ENCODE data around the gene SLC5A9.

The SLC5A9 gene

DNA sequence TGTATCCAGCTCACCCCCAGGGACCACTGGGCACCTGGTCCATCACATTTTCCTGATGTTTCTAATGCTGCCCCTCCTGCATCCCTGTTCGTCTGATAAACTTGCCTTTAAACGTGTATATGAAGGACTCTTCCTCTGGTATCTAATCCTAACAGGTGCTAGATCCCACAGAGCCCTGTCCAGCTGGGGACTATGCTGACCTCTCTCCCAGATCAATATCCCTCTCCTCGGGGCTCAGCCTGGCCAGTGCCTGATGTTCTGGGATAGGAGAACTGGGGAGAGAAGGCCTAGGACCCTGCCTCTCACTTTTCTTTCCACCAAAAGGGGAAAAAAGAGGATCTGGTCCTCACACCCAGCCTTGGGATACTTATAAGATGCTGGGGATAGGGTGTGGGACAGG lies 1.4 kb upstream of the SLC5A9 start:
- no peak for TF ChIP-seq ZFX (IDR thresholded peaks at IDR 0.05)
- TF ChIP-seq, protein P1, sequence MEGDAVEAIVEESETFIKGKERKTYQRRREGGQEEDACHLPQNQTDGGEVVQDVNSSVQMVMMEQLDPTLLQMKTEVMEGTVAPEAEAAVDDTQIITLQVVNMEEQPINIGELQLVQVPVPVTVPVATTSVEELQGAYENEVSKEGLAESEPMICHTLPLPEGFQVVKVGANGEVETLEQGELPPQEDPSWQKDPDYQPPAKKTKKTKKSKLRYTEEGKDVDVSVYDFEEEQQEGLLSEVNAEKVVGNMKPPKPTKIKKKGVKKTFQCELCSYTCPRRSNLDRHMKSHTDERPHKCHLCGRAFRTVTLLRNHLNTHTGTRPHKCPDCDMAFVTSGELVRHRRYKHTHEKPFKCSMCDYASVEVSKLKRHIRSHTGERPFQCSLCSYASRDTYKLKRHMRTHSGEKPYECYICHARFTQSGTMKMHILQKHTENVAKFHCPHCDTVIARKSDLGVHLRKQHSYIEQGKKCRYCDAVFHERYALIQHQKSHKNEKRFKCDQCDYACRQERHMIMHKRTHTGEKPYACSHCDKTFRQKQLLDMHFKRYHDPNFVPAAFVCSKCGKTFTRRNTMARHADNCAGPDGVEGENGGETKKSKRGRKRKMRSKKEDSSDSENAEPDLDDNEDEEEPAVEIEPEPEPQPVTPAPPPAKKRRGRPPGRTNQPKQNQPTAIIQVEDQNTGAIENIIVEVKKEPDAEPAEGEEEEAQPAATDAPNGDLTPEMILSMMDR (conservative IDR thresholded peaks at IDR 0.05) = no peak
- H3K27ac ChIP-seq = no peak overlapping the region

DNA sequence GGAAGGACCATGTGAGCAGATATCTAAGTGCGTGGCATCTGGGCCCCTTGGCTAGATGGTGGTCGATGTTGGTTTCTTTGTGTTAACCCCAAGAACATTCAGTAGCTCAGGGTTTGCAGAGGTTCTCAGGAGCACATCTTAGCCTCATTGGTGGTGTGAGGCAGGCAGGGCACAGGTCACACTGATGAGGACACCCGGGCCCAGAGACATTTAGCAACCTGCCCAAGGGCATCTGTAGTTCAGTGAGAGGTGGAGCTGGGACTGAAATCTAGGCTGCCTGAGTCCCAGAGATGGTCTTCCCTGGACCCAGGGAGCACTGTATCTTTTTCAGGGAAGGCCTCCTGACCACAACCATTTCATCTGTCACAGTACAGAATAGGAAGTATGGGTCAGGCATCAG lies 859 bp upstream of the SLC5A9 start:
- no peak overlapping the region for H3K27ac ChIP-seq
- TF ChIP-seq, protein P1 (conservative IDR thresholded peaks at IDR 0.05) = no peak
- TF ChIP-seq ZFX (IDR thresholded peaks at IDR 0.05) = no peak

DNA sequence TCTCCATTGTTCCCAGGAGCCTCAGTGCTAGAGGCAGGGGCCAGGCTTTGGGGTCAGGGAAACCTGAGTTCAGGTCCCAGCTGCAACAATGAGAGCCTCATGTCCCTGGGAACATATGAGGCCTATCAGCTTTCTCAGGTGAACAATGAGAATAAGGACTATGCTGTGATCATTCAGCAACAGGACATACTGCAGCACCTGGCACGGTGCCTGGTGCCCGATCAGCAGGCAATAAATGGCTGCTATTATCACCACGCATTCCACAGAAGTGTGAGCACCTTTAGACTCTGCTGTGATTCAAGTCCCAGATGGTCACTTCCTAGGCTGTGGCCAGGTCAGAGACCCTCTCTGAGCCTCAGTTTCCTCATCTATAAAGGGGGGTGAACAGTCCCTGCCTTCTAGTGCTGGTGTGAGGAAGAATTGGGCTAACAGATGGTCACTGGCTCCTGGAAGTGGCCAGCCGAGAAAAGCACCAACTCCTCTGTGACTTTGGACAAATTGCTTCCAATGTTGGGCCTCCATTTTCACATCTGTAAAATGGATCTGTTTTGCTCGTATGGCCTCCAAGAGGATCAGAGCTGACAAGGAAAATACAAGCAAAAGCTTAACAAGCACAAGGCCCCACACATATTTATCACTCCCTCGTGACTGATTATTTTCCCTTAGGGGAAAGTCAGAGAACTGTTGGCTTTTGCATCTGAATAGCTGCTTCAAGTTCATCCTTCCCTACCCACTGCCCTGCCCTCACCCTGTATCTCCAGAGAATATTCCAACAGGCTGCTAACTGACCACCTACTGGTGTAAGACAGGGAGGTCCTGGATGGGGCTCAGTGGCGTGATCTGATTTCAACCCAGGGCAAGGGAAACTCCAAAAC lies 1.1 kb downstream of the SLC5A9 start:
- TF ChIP-seq, protein P1 (conservative IDR thresholded peaks at IDR 0.05) = no peak
- no peak for TF ChIP-seq ZFX (IDR thresholded peaks at IDR 0.05)
- H3K27ac ChIP-seq = no peak overlapping the region

DNA sequence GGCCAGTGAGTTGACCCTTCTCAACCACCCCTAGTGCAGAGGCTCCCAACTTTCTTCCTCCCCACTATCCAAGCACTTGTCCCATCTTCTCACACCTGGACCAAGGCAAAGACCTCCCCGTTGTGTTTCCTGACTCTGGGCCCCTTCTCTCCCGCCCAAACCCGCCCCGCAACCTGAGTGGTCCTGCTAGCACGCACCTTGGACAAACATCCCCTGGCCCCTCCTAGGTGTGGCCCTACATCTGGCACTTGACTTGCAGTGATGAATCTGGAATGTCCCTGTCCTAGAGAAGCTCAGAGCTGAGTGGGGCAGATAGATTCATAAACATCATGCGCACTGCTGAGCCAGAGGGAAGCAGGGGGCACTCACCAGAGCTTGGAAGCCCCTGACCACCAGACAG lies 2.3 kb downstream of the SLC5A9 start:
- no peak overlapping the region for H3K27ac ChIP-seq
- TF ChIP-seq, protein P1 (conservative IDR thresholded peaks at IDR 0.05) = no peak
- no peak for TF ChIP-seq ZFX (IDR thresholded peaks at IDR 0.05)

DNA sequence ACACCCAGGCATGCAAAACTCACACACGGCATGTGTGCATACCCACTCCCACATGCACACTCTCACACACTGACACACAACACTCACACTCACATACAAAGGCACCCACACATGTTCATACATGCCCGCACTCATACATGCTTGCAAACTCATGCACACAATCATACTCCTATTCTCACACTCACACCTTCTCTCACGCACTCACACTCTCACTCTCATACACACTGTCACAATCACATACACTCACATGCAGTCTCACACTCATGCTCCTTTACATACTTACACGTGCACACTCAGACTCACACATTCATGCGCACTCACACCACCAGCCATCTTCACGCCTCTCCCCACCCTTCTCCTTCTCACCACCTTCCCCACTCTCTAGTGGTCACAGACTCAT lies 3.1 kb downstream of the SLC5A9 start:
- no peak for TF ChIP-seq ZFX (IDR thresholded peaks at IDR 0.05)
- TF ChIP-seq, protein P1 (conservative IDR thresholded peaks at IDR 0.05) = no peak
- H3K27ac ChIP-seq = no peak overlapping the region

DNA sequence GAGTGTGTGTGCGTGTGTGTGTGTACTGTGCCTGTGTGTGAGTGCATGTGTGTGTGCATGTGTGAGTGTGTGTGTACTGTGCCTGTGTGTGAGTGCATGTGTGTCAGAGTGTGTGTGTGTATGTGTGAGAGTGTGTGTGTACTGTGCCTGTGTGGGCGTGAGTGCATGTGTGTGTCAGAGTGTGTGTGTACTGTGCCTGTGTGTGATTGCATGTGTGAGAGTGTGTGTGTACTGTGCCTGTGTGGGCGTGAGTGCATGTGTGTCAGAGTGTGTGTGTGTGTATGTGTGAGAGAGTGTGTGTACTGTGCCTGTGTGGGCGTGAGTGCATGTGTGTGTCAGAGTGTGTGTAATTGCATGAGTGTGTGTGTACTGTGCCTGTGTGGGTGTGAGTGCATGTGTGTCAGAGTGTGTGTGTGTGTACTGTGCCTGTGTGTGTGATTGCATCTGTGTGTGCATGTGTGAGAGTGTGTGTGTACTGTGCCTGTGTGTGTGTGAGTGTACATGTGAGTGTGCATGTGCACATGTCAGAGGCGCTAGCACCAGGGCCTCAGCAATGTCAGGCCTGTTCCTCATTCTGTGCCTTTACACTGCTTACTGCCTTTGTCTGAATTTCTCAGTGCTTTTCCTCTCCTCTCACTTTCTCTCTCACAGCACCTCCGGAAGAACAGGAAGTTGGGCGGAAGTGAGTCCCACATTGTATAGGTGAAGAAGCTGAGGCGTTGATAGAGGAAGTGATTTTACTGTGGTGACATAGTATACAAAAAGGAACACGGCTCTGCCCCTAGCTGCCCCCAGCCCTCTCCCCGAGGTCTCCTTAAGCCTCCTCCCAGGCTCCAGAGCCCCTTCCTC lies 4.9 kb downstream of the SLC5A9 start:
- H3K27ac ChIP-seq = no peak overlapping the region

More for the DNA sequence above, 4.9 kb downstream of the SLC5A9 start:
- TF ChIP-seq ZFX (IDR thresholded peaks at IDR 0.05) = no peak
- TF ChIP-seq, protein P1 (conservative IDR thresholded peaks at IDR 0.05) = no peak
